Measurements from ENCODE around the gene DKKL1. TPM values are rescaled to one million over a fixed set of nuclear protein-coding genes. Genes with fewer than 3 reads are reported as not detected.
"Not testable (repeated sequence)": the region's sequence is repeated elsewhere in the genome, so short reads cannot be mapped to it uniquely, and the experiment has no call there.

The DKKL1 gene
- total and polyA plus RNA-seq, 8 donors = 0.12 to 1.3 (median 0.46) TPM; not detected in 3

- WGBS, 2 donors = 69 to 73% methylated on average over 2 of the region's 2 CpGs
Measured at GRCh38 chr19:49331616-49332055, 32.0 kb upstream of the DKKL1 start.

GRCh38 chr19:49332691-49333417 lies 30.8 kb upstream of the DKKL1 start:
- ATAC-seq; H3K4me1 ChIP-seq; intact Hi-C loops (cut with DNase I); H3K4me3 ChIP-seq; H3K27me3 ChIP-seq; H3K27ac ChIP-seq; H3K9me3 ChIP-seq; H3K36me3 ChIP-seq; FAIRE-seq: not testable (repeated sequence)
- DNase-seq = peak in 1 of 6 donors; percentile 5
- WGBS, 2 donors = 90 to 94% methylated on average over 13 of the region's 13 CpGs

More at GRCh38 chr19:49331616-49332055, 32.0 kb upstream of the DKKL1 start:
- no peak for TF ChIP-seq CTCF (IDR thresholded peaks at IDR 0.05)
- ATAC-seq (peak; percentile 64 to 89 (median 83)), DNase-seq (peak in 1 of 6 donors; percentile 31), FAIRE-seq (no peak)
- Histone ChIP-seq H3K36me3 (peaks cover 0 to 7% (median 0%) of the 10 kb centered on the region in 3 donors), H3K27ac (no peak overlapping the region), H3K4me1 (no peaks in the 10 kb centered on the region), H3K9me3 (no peaks in the 10 kb centered on the region), H3K4me3 (no peak overlapping the region), H3K27me3 (no peaks in the 10 kb centered on the region)
- intact Hi-C loops (cut with DNase I) = no loop called here

- no peak for FAIRE-seq
- Histone ChIP-seq H3K27ac (no peak overlapping the region), H3K27me3 (no peaks in the 10 kb centered on the region), H3K4me1 (no peaks in the 10 kb centered on the region), H3K4me3 (no peak overlapping the region), H3K9me3 (no peaks in the 10 kb centered on the region), H3K36me3 (peaks cover 0 to 7% (median 0%) of the 10 kb centered on the region in 3 donors)
- TF ChIP-seq CTCF (IDR thresholded peaks at IDR 0.05) = no peak
- 80 to 89% methylated on average over 3 of the region's 3 CpGs for WGBS, 2 donors
- ATAC-seq = no peak
- intact Hi-C loops (cut with DNase I) = no loop called here
- peak in 1 of 6 donors; percentile 13 for DNase-seq
Measured at GRCh38 chr19:49333418-49333805, 30.3 kb upstream of the DKKL1 start.

- ATAC-seq (no peak), FAIRE-seq (no peak), DNase-seq (peak in 1 of 6 donors; percentile 24)
- no peaks in the 10 kb centered on the region for H3K9me3 ChIP-seq
- no peaks in the 10 kb centered on the region for H3K27me3 ChIP-seq
- 68 to 80% methylated on average over 8 of the region's 8 CpGs for WGBS, 2 donors
- intact Hi-C loops (cut with DNase I) = no loop called here
- no peaks in the 10 kb centered on the region for H3K4me1 ChIP-seq
- peaks cover 0 to 7% (median 0%) of the 10 kb centered on the region in 3 donors for H3K36me3 ChIP-seq
- no peak overlapping the region for H3K27ac ChIP-seq
- H3K4me3 ChIP-seq = no peak overlapping the region
- TF ChIP-seq CTCF (IDR thresholded peaks at IDR 0.05) = no peak
Measured at GRCh38 chr19:49333811-49334288, 29.8 kb upstream of the DKKL1 start.

- ATAC-seq (no peak), DNase-seq (peak in 1 of 6 donors; percentile 14), FAIRE-seq (no peak)
- H3K9me3 ChIP-seq = no peaks in the 10 kb centered on the region
- H3K4me3 ChIP-seq = peak within 1 kb of the TSS in 1 of 4 donors; percentile 30
- no peak for TF ChIP-seq CTCF (IDR thresholded peaks at IDR 0.05)
- peaks cover 0 to 7% (median 0%) of the 10 kb centered on the region in 3 donors for H3K36me3 ChIP-seq
- intact Hi-C loops (cut with DNase I) = no loop called here
- H3K27me3 ChIP-seq = no peaks in the 10 kb centered on the region
- 79 to 85% methylated on average over 12 to 13 of the region's 13 CpGs for WGBS, 2 donors
- no peaks in the 10 kb centered on the region for H3K4me1 ChIP-seq
- H3K27ac ChIP-seq = peak within 1 kb of the TSS in 1 of 4 donors; percentile 22
Measured at GRCh38 chr19:49335071-49335783, 28.4 kb upstream of the DKKL1 start, which contains the start of gene CD37. Gene CD37, plus strand, starts transcription at chr19:49335406. Its CDS starts 135 bp downstream, at chr19:49335541.

Data from pancreas (tissue), 10 donors.